OCI-LY3 (cell line): Measurements from ENCODE around the gene NEDD8.

Source experiments
- EZH2phosphoT487 ChIP-seq: fragments of 200-600 bp; shearing (Covaris generic); IDR thresholded peaks from 2 replicates; pipeline ENCODE4 v1.6.1; 2018; ENCODE audit warnings: antibody characterized with exemption, mixed run types, low read depth
- TF ChIP-seq, protein P1 (sequence below): fragments of 200-600, 300-600 bp; sonication (generic); IDR thresholded peaks from 2 replicates; pipeline ENCODE4 v1.5.1; 2014; ENCODE audit warnings: antibody characterized with exemption, low read length, low read depth

DNA sequence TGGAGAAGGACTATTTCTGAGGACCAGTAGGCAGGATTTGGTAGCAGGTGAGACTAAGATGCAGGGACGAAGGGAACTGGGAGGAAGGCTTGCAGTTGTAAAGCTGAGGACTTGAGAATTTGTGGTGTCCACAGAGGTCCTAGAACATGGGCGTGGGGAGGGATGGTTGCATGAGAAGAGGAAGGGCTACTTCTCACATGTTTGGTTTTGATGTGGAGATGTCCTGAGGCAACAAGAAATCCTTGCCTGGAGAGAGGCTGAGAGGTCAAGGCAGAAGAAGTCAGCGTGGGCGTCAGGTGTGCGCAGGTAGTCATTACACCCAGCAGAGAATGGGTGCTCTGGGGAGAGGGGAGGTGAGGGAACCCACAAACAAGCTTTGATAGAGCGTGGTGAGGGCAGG is 44.9 kb upstream of the NEDD8 start:
- TF ChIP-seq, protein P1, sequence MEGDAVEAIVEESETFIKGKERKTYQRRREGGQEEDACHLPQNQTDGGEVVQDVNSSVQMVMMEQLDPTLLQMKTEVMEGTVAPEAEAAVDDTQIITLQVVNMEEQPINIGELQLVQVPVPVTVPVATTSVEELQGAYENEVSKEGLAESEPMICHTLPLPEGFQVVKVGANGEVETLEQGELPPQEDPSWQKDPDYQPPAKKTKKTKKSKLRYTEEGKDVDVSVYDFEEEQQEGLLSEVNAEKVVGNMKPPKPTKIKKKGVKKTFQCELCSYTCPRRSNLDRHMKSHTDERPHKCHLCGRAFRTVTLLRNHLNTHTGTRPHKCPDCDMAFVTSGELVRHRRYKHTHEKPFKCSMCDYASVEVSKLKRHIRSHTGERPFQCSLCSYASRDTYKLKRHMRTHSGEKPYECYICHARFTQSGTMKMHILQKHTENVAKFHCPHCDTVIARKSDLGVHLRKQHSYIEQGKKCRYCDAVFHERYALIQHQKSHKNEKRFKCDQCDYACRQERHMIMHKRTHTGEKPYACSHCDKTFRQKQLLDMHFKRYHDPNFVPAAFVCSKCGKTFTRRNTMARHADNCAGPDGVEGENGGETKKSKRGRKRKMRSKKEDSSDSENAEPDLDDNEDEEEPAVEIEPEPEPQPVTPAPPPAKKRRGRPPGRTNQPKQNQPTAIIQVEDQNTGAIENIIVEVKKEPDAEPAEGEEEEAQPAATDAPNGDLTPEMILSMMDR = no peak
- no peak for TF ChIP-seq EZH2phosphoT487
